SK-N-SH treated with all-trans-retinoic acid at 6 μM for 48 hours (cell line): ENCODE data around the gene INPP5E.

Experiments
- ATAC-seq: fragments of 200-7000 bp; cut with Tn5 transposase; 3 replicates; pipeline ENCODE4 v1.9.1; 2020; ENCODE audit warnings: mild to moderate bottlenecking, moderate library complexity
- ARNTL ChIP-seq: fragments of 450-650 bp; formaldehyde crosslinking; IDR thresholded peaks from 2 replicates; pipeline ENCODE4 v1.5.0; 2020; ENCODE audit warnings: low read depth, mild to moderate bottlenecking, moderate library complexity, borderline replicate concordance
- BACH2 ChIP-seq: fragments of 250-450 bp; sonication (Bioruptor Pico); IDR thresholded peaks from 2 replicates; pipeline ENCODE4 v1.9.0; 2021; ENCODE audit warnings: mild to moderate bottlenecking, borderline replicate concordance
- CSDC2 ChIP-seq: fragments of 250-450 bp; sonication (Bioruptor Pico); IDR thresholded peaks from 2 replicates; pipeline ENCODE4 v1.5.0; 2020; ENCODE audit warnings: mild to moderate bottlenecking, moderate library complexity
- ESRRG ChIP-seq: fragments of 250-450 bp; sonication (Bioruptor Pico); IDR thresholded peaks from 2 replicates; pipeline ENCODE4 v1.6.1; 2021; ENCODE audit warnings: mild to moderate bottlenecking
- GLIS3 ChIP-seq: fragments of 250-450 bp; sonication (Bioruptor Pico); IDR thresholded peaks from 2 replicates; pipeline ENCODE4 v1.5.0; 2020; ENCODE audit warnings: mild to moderate bottlenecking, moderate library complexity
- ISL1 ChIP-seq: fragments of 250-450 bp; sonication (Bioruptor Pico); IDR thresholded peaks from 2 replicates; pipeline ENCODE4 v2.1.2; 2022; ENCODE audit warnings: mild to moderate bottlenecking, moderate library complexity
- OSR1 ChIP-seq: fragments of 250-450 bp; sonication (Bioruptor Pico); IDR thresholded peaks from 2 replicates; pipeline ENCODE4 v1.8.0; 2022; ENCODE audit warnings: moderate library complexity, mild to moderate bottlenecking, inconsistent platforms
- PATZ1 ChIP-seq: fragments of 250-450 bp; sonication (Bioruptor Pico); IDR thresholded peaks from 2 replicates; pipeline ENCODE4 v1.8.0; 2020; ENCODE audit warnings: mild to moderate bottlenecking, moderate library complexity, borderline replicate concordance
- POU6F1 ChIP-seq: fragments of 250-450 bp; sonication (Bioruptor Pico); IDR thresholded peaks from 2 replicates; pipeline ENCODE4 v1.8.0; 2021; ENCODE audit warnings: low read depth, mild to moderate bottlenecking, moderate library complexity, borderline replicate concordance
- PPARA ChIP-seq: fragments of 250-450 bp; sonication (Bioruptor Pico); IDR thresholded peaks from 2 replicates; pipeline ENCODE4 v1.5.0; 2020; ENCODE audit warnings: mild to moderate bottlenecking, borderline replicate concordance
- RARB ChIP-seq: fragments of 250-450 bp; sonication (Bioruptor Pico); IDR thresholded peaks from 2 replicates; pipeline ENCODE4 v1.8.0; 2021; ENCODE audit warnings: mild to moderate bottlenecking, moderate library complexity
- SNAI2 ChIP-seq: fragments of 250-450 bp; sonication (Bioruptor Pico); IDR thresholded peaks from 2 replicates; pipeline ENCODE4 v1.5.0; 2020; ENCODE audit warnings: mild to moderate bottlenecking, moderate library complexity
- TCF4 ChIP-seq: fragments of 250-450 bp; sonication (Bioruptor Pico); IDR thresholded peaks from 2 replicates; pipeline ENCODE4 v1.8.0; 2021; ENCODE audit warnings: mild to moderate bottlenecking, moderate library complexity, borderline replicate concordance
- TOX ChIP-seq: fragments of 250-450 bp; sonication (Bioruptor Pico); IDR thresholded peaks from 2 replicates; pipeline ENCODE4 v1.8.0; 2021; ENCODE audit warnings: mild to moderate bottlenecking, moderate library complexity, borderline replicate concordance
- ZC3H10 ChIP-seq: fragments of 250-450 bp; sonication (Bioruptor Pico); IDR thresholded peaks from 2 replicates; pipeline ENCODE4 v1.5.1; 2021; ENCODE audit warnings: mild to moderate bottlenecking, moderate library complexity
- ZFP3 ChIP-seq: fragments of 250-450 bp; sonication (Bioruptor Pico); IDR thresholded peaks from 2 replicates; pipeline ENCODE4 v1.5.0; 2020; ENCODE audit warnings: mild to moderate bottlenecking, moderate library complexity
- ZFP30 ChIP-seq: fragments of 450-650 bp; formaldehyde crosslinking; IDR thresholded peaks from 2 replicates; pipeline ENCODE4 v1.5.0; 2022; ENCODE audit warnings: mild to moderate bottlenecking, moderate library complexity
- ZNF565 ChIP-seq: fragments of 450-650 bp; formaldehyde crosslinking; conservative IDR thresholded peaks from 2 replicates; pipeline ENCODE4 v1.5.0; 2020; ENCODE audit warnings: low read depth, mild to moderate bottlenecking, moderate library complexity
- ZNF70 ChIP-seq: fragments of 450-650 bp; formaldehyde crosslinking; IDR thresholded peaks from 2 replicates; pipeline ENCODE4 v1.5.0; 2020; ENCODE audit warnings: mild to moderate bottlenecking, moderate library complexity
- ZNF8 ChIP-seq: fragments of 450-650 bp; formaldehyde crosslinking; IDR thresholded peaks from 2 replicates; pipeline ENCODE4 v1.5.0; 2020; ENCODE audit warnings: mild to moderate bottlenecking, moderate library complexity
- TF ChIP-seq, protein P1 (sequence below): fragments of 250-450 bp; sonication (Bioruptor Pico); IDR thresholded peaks from 2 replicates; pipeline ENCODE4 v1.5.1; 2021; ENCODE audit warnings: mild to moderate bottlenecking, moderate library complexity
- TF ChIP-seq, protein P2 (sequence below): fragments of 250-450 bp; sonication (Bioruptor Pico); IDR thresholded peaks from 2 replicates; pipeline ENCODE4 v1.5.0; 2020; ENCODE audit warnings: mild to moderate bottlenecking, moderate library complexity
- TF ChIP-seq, protein P3 (sequence below): fragments of 250-450 bp; sonication (Bioruptor Pico); IDR thresholded peaks from 2 replicates; pipeline ENCODE4 v1.5.1; 2020; ENCODE audit warnings: low read depth, mild to moderate bottlenecking, moderate library complexity

Gene INPP5E

GRCh38 chr9:136422876-136423275, 16.8 kb downstream of the INPP5E start:
- no peak for ATAC-seq
- TF ChIP-seq TOX (CRISPR knock-in tag) (no peak), ESRRG (CRISPR knock-in tag) (no peak), ARNTL (no peak), TCF4 (CRISPR knock-in tag) (no peak), ISL1 (no peak), ZFP3 (CRISPR knock-in tag) (no peak), OSR1 (CRISPR knock-in tag) (no peak), ZNF565 (CRISPR knock-in tag) (no peak), RARB (CRISPR knock-in tag) (no peak), SNAI2 (no peak), ZNF8 (CRISPR knock-in tag) (no peak), ZFP30 (CRISPR knock-in tag) (no peak), BACH2 (CRISPR knock-in tag) (no peak), PPARA (no peak), POU6F1 (CRISPR knock-in tag) (no peak), ZNF70 (CRISPR knock-in tag) (no peak), ZC3H10 (no peak)
- TF ChIP-seq, protein P1, sequence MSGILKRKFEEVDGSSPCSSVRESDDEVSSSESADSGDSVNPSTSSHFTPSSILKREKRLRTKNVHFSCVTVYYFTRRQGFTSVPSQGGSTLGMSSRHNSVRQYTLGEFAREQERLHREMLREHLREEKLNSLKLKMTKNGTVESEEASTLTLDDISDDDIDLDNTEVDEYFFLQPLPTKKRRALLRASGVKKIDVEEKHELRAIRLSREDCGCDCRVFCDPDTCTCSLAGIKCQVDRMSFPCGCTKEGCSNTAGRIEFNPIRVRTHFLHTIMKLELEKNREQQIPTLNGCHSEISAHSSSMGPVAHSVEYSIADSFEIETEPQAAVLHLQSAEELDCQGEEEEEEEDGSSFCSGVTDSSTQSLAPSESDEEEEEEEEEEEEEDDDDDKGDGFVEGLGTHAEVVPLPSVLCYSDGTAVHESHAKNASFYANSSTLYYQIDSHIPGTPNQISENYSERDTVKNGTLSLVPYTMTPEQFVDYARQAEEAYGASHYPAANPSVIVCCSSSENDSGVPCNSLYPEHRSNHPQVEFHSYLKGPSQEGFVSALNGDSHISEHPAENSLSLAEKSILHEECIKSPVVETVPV (CRISPR knock-in tag) = no peak
- TF ChIP-seq, protein P2, sequence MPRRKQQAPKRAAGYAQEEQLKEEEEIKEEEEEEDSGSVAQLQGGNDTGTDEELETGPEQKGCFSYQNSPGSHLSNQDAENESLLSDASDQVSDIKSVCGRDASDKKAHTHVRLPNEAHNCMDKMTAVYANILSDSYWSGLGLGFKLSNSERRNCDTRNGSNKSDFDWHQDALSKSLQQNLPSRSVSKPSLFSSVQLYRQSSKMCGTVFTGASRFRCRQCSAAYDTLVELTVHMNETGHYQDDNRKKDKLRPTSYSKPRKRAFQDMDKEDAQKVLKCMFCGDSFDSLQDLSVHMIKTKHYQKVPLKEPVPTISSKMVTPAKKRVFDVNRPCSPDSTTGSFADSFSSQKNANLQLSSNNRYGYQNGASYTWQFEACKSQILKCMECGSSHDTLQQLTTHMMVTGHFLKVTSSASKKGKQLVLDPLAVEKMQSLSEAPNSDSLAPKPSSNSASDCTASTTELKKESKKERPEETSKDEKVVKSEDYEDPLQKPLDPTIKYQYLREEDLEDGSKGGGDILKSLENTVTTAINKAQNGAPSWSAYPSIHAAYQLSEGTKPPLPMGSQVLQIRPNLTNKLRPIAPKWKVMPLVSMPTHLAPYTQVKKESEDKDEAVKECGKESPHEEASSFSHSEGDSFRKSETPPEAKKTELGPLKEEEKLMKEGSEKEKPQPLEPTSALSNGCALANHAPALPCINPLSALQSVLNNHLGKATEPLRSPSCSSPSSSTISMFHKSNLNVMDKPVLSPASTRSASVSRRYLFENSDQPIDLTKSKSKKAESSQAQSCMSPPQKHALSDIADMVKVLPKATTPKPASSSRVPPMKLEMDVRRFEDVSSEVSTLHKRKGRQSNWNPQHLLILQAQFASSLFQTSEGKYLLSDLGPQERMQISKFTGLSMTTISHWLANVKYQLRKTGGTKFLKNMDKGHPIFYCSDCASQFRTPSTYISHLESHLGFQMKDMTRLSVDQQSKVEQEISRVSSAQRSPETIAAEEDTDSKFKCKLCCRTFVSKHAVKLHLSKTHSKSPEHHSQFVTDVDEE = no peak
- TF ChIP-seq, protein P3, sequence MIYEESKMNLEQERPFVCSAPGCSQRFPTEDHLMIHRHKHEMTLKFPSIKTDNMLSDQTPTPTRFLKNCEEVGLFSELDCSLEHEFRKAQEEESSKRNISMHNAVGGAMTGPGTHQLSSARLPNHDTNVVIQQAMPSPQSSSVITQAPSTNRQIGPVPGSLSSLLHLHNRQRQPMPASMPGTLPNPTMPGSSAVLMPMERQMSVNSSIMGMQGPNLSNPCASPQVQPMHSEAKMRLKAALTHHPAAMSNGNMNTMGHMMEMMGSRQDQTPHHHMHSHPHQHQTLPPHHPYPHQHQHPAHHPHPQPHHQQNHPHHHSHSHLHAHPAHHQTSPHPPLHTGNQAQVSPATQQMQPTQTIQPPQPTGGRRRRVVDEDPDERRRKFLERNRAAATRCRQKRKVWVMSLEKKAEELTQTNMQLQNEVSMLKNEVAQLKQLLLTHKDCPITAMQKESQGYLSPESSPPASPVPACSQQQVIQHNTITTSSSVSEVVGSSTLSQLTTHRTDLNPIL (CRISPR knock-in tag) = no peak
- TF ChIP-seq, all 23 proteins: peak for 0

GRCh38 chr9:136421791-136422190, 17.9 kb downstream of the INPP5E start:
- TF ChIP-seq, protein P1 (CRISPR knock-in tag) = no peak
- ATAC-seq = no peak

DNA sequence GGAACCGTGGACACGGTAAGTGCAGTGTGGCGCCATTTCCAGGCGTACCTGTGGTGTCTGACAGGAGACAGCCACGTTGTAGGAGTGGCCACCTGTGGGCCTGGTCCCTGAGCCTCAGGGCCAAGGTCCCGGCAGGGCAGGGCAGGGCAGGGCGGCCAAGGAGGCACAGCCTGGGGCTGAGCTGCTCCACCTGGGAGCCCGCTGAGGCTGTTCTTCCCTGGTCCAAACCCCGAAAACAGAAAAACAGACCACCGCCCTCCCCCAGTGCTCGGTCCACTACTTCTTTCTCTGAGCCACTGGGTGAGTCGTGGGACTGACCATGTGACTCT, 20.6 kb downstream of the INPP5E start:
- ATAC-seq = no peak
- no peak for TF ChIP-seq PATZ1 (CRISPR knock-in tag)
- TF ChIP-seq PPARA = no peak
- no peak for TF ChIP-seq RARB (CRISPR knock-in tag)
- TF ChIP-seq ZFP3 (CRISPR knock-in tag) = no peak
- no peak for TF ChIP-seq TCF4 (CRISPR knock-in tag)
- no peak for TF ChIP-seq GLIS3 (CRISPR knock-in tag)
- TF ChIP-seq, protein P1 (CRISPR knock-in tag) = no peak
- no peak for TF ChIP-seq CSDC2 (CRISPR knock-in tag)
- TF ChIP-seq, protein P3 (CRISPR knock-in tag) = no peak
- no peak for TF ChIP-seq ZNF565 (CRISPR knock-in tag)
- TF ChIP-seq ZNF70 (CRISPR knock-in tag) = no peak
- TF ChIP-seq OSR1 (CRISPR knock-in tag) = no peak
- no peak for TF ChIP-seq TOX (CRISPR knock-in tag)
- TF ChIP-seq ZNF8 (CRISPR knock-in tag) = no peak
- TF ChIP-seq ZFP30 (CRISPR knock-in tag) = no peak
- TF ChIP-seq BACH2 (CRISPR knock-in tag) = no peak
- TF ChIP-seq ESRRG (CRISPR knock-in tag) = no peak
- no peak for TF ChIP-seq ZC3H10
